ENCODE results near the gene LAMA3.

The LAMA3 gene

GRCh38 chr18:23918395-23919032 lies 229.3 kb downstream of the LAMA3 start:
- Histone ChIP-seq H3K4me3 (ENCODE audit: low read depth, low read length) (no peak overlapping the region), H3K36me3 (ENCODE audit: control insufficient read depth, insufficient read depth, low read length) (no peaks in the 10 kb centered on the region), H3K9me3 (ENCODE audit: control insufficient read depth, insufficient read depth, low read length) (no peaks in the 10 kb centered on the region), H3K4me1 (ENCODE audit: control insufficient read depth, insufficient read depth, low read length) (peaks cover 3% of the 10 kb centered on the region), H3K27me3 (ENCODE audit: control insufficient read depth, insufficient read depth, low read length) (no peaks in the 10 kb centered on the region), H3K9ac (ENCODE audit: low read depth, low read length) (no peak overlapping the region)

GRCh38 chr18:23920054-23920453 lies 230.8 kb downstream of the LAMA3 start:
- no peaks in the 10 kb centered on the region for H3K27me3 ChIP-seq (ENCODE audit: control insufficient read depth, insufficient read depth, low read length)
- no peaks in the 10 kb centered on the region for H3K9me3 ChIP-seq (ENCODE audit: control insufficient read depth, insufficient read depth, low read length)

GRCh38 chr18:23921716-23922285 lies 232.5 kb downstream of the LAMA3 start:
- Histone ChIP-seq H3K27me3 (ENCODE audit: control insufficient read depth, insufficient read depth, low read length) (no peaks in the 10 kb centered on the region), H3K4me1 (ENCODE audit: control insufficient read depth, insufficient read depth, low read length) (peaks cover 3% of the 10 kb centered on the region), H3K36me3 (ENCODE audit: control insufficient read depth, insufficient read depth, low read length) (no peaks in the 10 kb centered on the region), H3K9ac (ENCODE audit: low read depth, low read length) (no peak overlapping the region), H3K9me3 (ENCODE audit: control insufficient read depth, insufficient read depth, low read length) (no peaks in the 10 kb centered on the region), H3K4me3 (ENCODE audit: low read depth, low read length) (no peak overlapping the region)

More at GRCh38 chr18:23920054-23920453, 230.8 kb downstream of the LAMA3 start:
- no peak overlapping the region for H3K9ac ChIP-seq (ENCODE audit: low read depth, low read length)
- no peak overlapping the region for H3K4me3 ChIP-seq (ENCODE audit: low read depth, low read length)
- H3K4me1 ChIP-seq (ENCODE audit: control insufficient read depth, insufficient read depth, low read length) = peaks cover 3% of the 10 kb centered on the region
- no peaks in the 10 kb centered on the region for H3K36me3 ChIP-seq (ENCODE audit: control insufficient read depth, insufficient read depth, low read length)

GRCh38 chr18:23922939-23923338 lies 233.7 kb downstream of the LAMA3 start:
- Histone ChIP-seq H3K9me3 (ENCODE audit: control insufficient read depth, insufficient read depth, low read length) (no peaks in the 10 kb centered on the region), H3K36me3 (ENCODE audit: control insufficient read depth, insufficient read depth, low read length) (no peaks in the 10 kb centered on the region), H3K4me3 (ENCODE audit: low read depth, low read length) (no peak overlapping the region), H3K27me3 (ENCODE audit: control insufficient read depth, insufficient read depth, low read length) (no peaks in the 10 kb centered on the region), H3K4me1 (ENCODE audit: control insufficient read depth, insufficient read depth, low read length) (peaks cover 3% of the 10 kb centered on the region), H3K9ac (ENCODE audit: low read depth, low read length) (no peak overlapping the region)

- H3K9ac ChIP-seq (ENCODE audit: low read depth, low read length) = no peak overlapping the region
- no peaks in the 10 kb centered on the region for H3K9me3 ChIP-seq (ENCODE audit: control insufficient read depth, insufficient read depth, low read length)
- no peaks in the 10 kb centered on the region for H3K36me3 ChIP-seq (ENCODE audit: control insufficient read depth, insufficient read depth, low read length)
- no peak overlapping the region for H3K4me3 ChIP-seq (ENCODE audit: low read depth, low read length)
- no peaks in the 10 kb centered on the region for H3K27me3 ChIP-seq (ENCODE audit: control insufficient read depth, insufficient read depth, low read length)
- H3K4me1 ChIP-seq (ENCODE audit: control insufficient read depth, insufficient read depth, low read length) = no peaks in the 10 kb centered on the region
Observed at GRCh38 chr18:23924813-23925212, 235.6 kb downstream of the LAMA3 start.

GRCh38 chr18:23926571-23926970 lies 237.3 kb downstream of the LAMA3 start:
- Histone ChIP-seq H3K27me3 (ENCODE audit: control insufficient read depth, insufficient read depth, low read length) (no peaks in the 10 kb centered on the region), H3K9ac (ENCODE audit: low read depth, low read length) (no peak overlapping the region), H3K36me3 (ENCODE audit: control insufficient read depth, insufficient read depth, low read length) (no peaks in the 10 kb centered on the region), H3K4me1 (ENCODE audit: control insufficient read depth, insufficient read depth, low read length) (no peaks in the 10 kb centered on the region), H3K9me3 (ENCODE audit: control insufficient read depth, insufficient read depth, low read length) (no peaks in the 10 kb centered on the region), H3K4me3 (ENCODE audit: low read depth, low read length) (no peak overlapping the region)

- no peak overlapping the region for H3K4me3 ChIP-seq (ENCODE audit: low read depth, low read length)
- H3K9me3 ChIP-seq (ENCODE audit: control insufficient read depth, insufficient read depth, low read length) = no peaks in the 10 kb centered on the region
- H3K4me1 ChIP-seq (ENCODE audit: control insufficient read depth, insufficient read depth, low read length) = no peaks in the 10 kb centered on the region
- H3K9ac ChIP-seq (ENCODE audit: low read depth, low read length) = no peak overlapping the region
- H3K36me3 ChIP-seq (ENCODE audit: control insufficient read depth, insufficient read depth, low read length) = no peaks in the 10 kb centered on the region
- no peaks in the 10 kb centered on the region for H3K27me3 ChIP-seq (ENCODE audit: control insufficient read depth, insufficient read depth, low read length)
Observed at GRCh38 chr18:23927821-23928746, 238.8 kb downstream of the LAMA3 start.

GRCh38 chr18:23929362-23929930 lies 240.2 kb downstream of the LAMA3 start:
- no peaks in the 10 kb centered on the region for H3K4me1 ChIP-seq (ENCODE audit: control insufficient read depth, insufficient read depth, low read length)
- no peaks in the 10 kb centered on the region for H3K9me3 ChIP-seq (ENCODE audit: control insufficient read depth, insufficient read depth, low read length)
- H3K4me3 ChIP-seq (ENCODE audit: low read depth, low read length) = no peak overlapping the region
- no peaks in the 10 kb centered on the region for H3K27me3 ChIP-seq (ENCODE audit: control insufficient read depth, insufficient read depth, low read length)
- H3K9ac ChIP-seq (ENCODE audit: low read depth, low read length) = no peak overlapping the region
- H3K36me3 ChIP-seq (ENCODE audit: control insufficient read depth, insufficient read depth, low read length) = no peaks in the 10 kb centered on the region

GRCh38 chr18:23930002-23930401 lies 240.7 kb downstream of the LAMA3 start:
- H3K9me3 ChIP-seq (ENCODE audit: control insufficient read depth, insufficient read depth, low read length) = no peaks in the 10 kb centered on the region
- H3K4me1 ChIP-seq (ENCODE audit: control insufficient read depth, insufficient read depth, low read length) = no peaks in the 10 kb centered on the region
- H3K27me3 ChIP-seq (ENCODE audit: control insufficient read depth, insufficient read depth, low read length) = no peaks in the 10 kb centered on the region
- H3K9ac ChIP-seq (ENCODE audit: low read depth, low read length) = no peak overlapping the region
- H3K4me3 ChIP-seq (ENCODE audit: low read depth, low read length) = no peak overlapping the region
- H3K36me3 ChIP-seq (ENCODE audit: control insufficient read depth, insufficient read depth, low read length) = no peaks in the 10 kb centered on the region

- H3K27me3 ChIP-seq (ENCODE audit: control insufficient read depth, insufficient read depth, low read length) = no peaks in the 10 kb centered on the region
- H3K36me3 ChIP-seq (ENCODE audit: control insufficient read depth, insufficient read depth, low read length) = no peaks in the 10 kb centered on the region
- no peaks in the 10 kb centered on the region for H3K4me1 ChIP-seq (ENCODE audit: control insufficient read depth, insufficient read depth, low read length)
- no peak overlapping the region for H3K9ac ChIP-seq (ENCODE audit: low read depth, low read length)
- H3K9me3 ChIP-seq (ENCODE audit: control insufficient read depth, insufficient read depth, low read length) = no peaks in the 10 kb centered on the region
- no peak overlapping the region for H3K4me3 ChIP-seq (ENCODE audit: low read depth, low read length)
Observed at GRCh38 chr18:23932385-23933067, 243.3 kb downstream of the LAMA3 start.

- Histone ChIP-seq H3K9ac (ENCODE audit: low read depth, low read length) (no peak overlapping the region), H3K4me3 (ENCODE audit: low read depth, low read length) (no peak overlapping the region), H3K27me3 (ENCODE audit: control insufficient read depth, insufficient read depth, low read length) (no peaks in the 10 kb centered on the region), H3K9me3 (ENCODE audit: control insufficient read depth, insufficient read depth, low read length) (no peaks in the 10 kb centered on the region), H3K36me3 (ENCODE audit: control insufficient read depth, insufficient read depth, low read length) (no peaks in the 10 kb centered on the region), H3K4me1 (ENCODE audit: control insufficient read depth, insufficient read depth, low read length) (no peaks in the 10 kb centered on the region)
Observed at GRCh38 chr18:23933407-23933806, 244.2 kb downstream of the LAMA3 start.

Measured in iPS-15b (cell line).